ENCODE results near the gene XBP1.

DNA sequence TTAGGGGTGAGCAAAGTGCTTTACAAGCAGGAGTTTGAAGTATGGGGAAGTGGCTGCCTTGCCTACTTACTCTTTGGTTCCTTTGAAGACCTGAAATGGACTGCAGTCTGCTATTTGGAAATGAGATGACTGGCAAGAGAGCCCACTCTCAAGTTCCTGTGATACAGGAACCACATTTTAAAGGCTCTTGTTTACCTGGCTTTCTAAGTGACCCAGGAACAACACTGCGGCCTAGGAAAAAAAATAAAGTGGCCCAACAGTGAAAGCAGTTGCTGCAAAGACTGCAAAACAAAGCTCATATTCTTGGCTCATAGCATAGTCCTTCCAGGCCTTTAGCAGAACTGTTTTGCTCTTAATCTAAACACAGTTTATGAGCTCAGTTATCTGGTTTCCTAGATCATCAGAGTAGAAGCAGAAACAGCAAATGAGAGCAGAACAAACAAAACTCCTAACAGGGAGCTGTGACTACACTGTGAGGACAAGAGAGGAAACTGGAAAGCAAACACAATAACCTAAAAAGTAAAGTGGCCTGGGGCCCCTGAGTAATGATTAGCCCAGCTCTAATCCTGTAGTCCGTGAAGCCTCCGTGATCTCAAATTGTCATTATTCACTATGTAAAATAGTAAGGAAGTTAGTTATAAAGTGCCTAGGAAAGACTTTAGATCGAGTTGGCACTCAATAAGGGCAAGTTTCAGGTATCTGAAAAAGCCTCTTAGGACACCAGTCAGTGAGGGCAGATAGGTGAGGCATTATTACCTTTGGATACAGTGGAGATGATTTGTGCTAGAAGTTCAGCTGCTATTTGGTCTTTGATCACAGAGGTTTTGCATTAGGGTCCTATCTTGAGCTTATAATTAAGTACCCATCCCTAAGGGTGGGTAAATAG lies 16.3 kb downstream of the XBP1 start:
- TF ChIP-seq, protein P1, sequence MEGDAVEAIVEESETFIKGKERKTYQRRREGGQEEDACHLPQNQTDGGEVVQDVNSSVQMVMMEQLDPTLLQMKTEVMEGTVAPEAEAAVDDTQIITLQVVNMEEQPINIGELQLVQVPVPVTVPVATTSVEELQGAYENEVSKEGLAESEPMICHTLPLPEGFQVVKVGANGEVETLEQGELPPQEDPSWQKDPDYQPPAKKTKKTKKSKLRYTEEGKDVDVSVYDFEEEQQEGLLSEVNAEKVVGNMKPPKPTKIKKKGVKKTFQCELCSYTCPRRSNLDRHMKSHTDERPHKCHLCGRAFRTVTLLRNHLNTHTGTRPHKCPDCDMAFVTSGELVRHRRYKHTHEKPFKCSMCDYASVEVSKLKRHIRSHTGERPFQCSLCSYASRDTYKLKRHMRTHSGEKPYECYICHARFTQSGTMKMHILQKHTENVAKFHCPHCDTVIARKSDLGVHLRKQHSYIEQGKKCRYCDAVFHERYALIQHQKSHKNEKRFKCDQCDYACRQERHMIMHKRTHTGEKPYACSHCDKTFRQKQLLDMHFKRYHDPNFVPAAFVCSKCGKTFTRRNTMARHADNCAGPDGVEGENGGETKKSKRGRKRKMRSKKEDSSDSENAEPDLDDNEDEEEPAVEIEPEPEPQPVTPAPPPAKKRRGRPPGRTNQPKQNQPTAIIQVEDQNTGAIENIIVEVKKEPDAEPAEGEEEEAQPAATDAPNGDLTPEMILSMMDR (IDR thresholded peaks at IDR 0.05), result no peak
- no peak for TF ChIP-seq POLR2A (IDR thresholded peaks at IDR 0.05)

All from testis (tissue), 2 donors.